ENCODE data around the gene CTIF. TPM values are rescaled to one million over a fixed set of nuclear protein-coding genes. Genes with fewer than 3 reads are reported as not detected.

The CTIF gene
- total RNA-seq, 1 donor: 65.9 TPM

DNA sequence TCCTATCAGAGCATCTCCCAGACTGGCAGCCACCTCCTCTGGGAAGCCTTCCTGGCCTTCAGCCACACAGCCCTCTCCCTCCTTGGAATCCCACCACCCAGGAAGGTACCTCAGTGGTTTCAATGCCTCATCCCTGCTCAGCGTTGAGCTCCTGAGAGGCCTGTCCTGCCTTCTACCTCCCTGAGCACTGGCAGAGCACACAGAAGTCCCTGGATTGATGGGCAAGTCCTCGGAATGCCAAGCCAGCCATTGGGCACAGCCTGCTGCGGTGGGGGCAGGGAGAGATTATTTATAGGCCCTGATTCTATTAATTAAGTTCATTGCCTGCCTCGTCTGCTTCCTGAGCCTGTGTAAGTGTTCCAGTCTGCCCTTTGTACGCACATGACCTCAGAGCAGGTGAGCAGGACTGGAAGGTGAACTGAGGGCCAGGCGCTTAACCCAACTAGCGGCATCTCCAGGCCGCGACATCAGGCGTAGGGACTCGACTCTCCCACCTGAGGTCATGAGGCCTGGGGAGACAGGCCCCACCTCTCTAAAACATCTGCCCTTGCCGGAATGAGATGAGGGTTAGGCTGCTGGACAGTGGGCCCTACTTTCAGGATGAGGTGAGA, 348.6 kb downstream of the CTIF start:
- Histone ChIP-seq H4K20me1 (ENCODE audit: insufficient read depth, low read length) (no peaks in the 10 kb centered on the region), H3K27me3 (ENCODE audit: insufficient read depth, low read length) (no peaks in the 10 kb centered on the region), H3K4me1 (ENCODE audit: insufficient read depth, low read length) (no peaks in the 10 kb centered on the region), H3K4me2 (ENCODE audit: insufficient read depth, low read length) (no peak overlapping the region), H2AFZ (ENCODE audit: low read length) (no peak overlapping the region), H3K27ac (ENCODE audit: low read depth, low read length) (no peak overlapping the region), H3K4me3 (ENCODE audit: insufficient read depth, low read length) (no peak overlapping the region), H3K79me2 (ENCODE audit: insufficient read depth, low read length) (no peaks in the 10 kb centered on the region), H3K36me3 (ENCODE audit: insufficient read depth, low read length) (no peaks in the 10 kb centered on the region), H3K9me3 (ENCODE audit: low read depth, low read length) (no peaks in the 10 kb centered on the region)
- TF ChIP-seq, protein P1, sequence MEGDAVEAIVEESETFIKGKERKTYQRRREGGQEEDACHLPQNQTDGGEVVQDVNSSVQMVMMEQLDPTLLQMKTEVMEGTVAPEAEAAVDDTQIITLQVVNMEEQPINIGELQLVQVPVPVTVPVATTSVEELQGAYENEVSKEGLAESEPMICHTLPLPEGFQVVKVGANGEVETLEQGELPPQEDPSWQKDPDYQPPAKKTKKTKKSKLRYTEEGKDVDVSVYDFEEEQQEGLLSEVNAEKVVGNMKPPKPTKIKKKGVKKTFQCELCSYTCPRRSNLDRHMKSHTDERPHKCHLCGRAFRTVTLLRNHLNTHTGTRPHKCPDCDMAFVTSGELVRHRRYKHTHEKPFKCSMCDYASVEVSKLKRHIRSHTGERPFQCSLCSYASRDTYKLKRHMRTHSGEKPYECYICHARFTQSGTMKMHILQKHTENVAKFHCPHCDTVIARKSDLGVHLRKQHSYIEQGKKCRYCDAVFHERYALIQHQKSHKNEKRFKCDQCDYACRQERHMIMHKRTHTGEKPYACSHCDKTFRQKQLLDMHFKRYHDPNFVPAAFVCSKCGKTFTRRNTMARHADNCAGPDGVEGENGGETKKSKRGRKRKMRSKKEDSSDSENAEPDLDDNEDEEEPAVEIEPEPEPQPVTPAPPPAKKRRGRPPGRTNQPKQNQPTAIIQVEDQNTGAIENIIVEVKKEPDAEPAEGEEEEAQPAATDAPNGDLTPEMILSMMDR (IDR thresholded peaks at IDR 0.05; ENCODE audit: extremely low read depth, low read depth, low read length): no peak
- no peak for DNase-seq (ENCODE audit: insufficient read length, low spot score, missing footprints)

DNA sequence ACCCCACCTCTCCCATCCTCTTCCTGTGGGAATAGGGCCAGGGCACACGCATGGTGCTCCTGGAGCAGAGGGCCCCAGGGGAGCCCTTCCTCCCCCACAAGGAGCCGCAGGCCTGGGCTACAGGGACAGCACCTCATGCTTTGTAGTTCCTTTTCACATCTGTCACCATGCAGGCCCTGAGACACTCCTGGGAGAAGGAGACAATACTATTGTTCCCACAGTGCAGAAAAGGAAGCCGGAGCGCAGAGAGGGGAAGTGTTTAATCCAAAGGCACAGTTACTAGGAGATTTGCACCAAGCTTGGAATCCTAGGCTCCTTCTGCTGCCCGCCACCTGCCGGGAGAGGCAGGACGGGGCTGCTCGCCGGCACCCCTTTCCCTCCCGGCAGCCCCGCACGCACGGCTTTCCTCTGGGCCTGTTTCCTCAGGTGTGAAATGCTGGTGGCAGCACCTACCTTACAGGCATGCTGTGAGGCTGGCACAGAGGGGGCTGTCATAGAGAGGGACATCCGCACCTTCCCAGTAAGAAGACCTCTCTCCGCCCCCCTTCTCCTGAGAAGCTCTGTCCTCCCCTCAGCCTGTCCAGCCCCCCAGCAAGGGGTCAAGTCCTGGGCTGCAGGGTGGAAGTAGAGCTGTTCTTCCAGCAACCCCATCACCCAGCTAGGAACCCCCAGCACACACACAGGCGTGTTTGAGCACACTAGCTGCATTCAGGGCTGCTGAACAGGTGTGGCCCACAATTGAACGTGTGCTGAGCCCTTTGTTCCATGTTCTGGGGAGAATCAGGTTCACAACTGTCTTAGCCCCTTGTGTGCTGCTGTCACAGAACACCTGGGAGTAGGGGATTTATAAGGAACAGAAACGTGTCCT, 349.3 kb downstream of the CTIF start:
- Histone ChIP-seq H3K4me1 (ENCODE audit: insufficient read depth, low read length) (no peaks in the 10 kb centered on the region), H3K9me3 (ENCODE audit: low read depth, low read length) (no peaks in the 10 kb centered on the region), H3K79me2 (ENCODE audit: insufficient read depth, low read length) (no peaks in the 10 kb centered on the region), H2AFZ (ENCODE audit: low read length) (no peak overlapping the region), H3K4me3 (ENCODE audit: insufficient read depth, low read length) (no peak overlapping the region), H3K36me3 (ENCODE audit: insufficient read depth, low read length) (no peaks in the 10 kb centered on the region), H3K27ac (ENCODE audit: low read depth, low read length) (no peak overlapping the region), H3K4me2 (ENCODE audit: insufficient read depth, low read length) (no peak overlapping the region), H4K20me1 (ENCODE audit: insufficient read depth, low read length) (no peaks in the 10 kb centered on the region), H3K27me3 (ENCODE audit: insufficient read depth, low read length) (no peaks in the 10 kb centered on the region)
- peak; percentile 55 for DNase-seq (ENCODE audit: insufficient read length, low spot score, missing footprints)
- TF ChIP-seq, protein P1 (IDR thresholded peaks at IDR 0.05; ENCODE audit: extremely low read depth, low read depth, low read length): no peak

- H3K4me1 ChIP-seq (ENCODE audit: insufficient read depth, low read length): no peaks in the 10 kb centered on the region
- H3K79me2 ChIP-seq (ENCODE audit: insufficient read depth, low read length): no peaks in the 10 kb centered on the region
- DNase-seq (ENCODE audit: insufficient read length, low spot score, missing footprints): peak; percentile 47
- no peaks in the 10 kb centered on the region for H3K9me3 ChIP-seq (ENCODE audit: low read depth, low read length)
- H3K27ac ChIP-seq (ENCODE audit: low read depth, low read length): no peak overlapping the region
- H3K36me3 ChIP-seq (ENCODE audit: insufficient read depth, low read length): no peaks in the 10 kb centered on the region
- H2AFZ ChIP-seq (ENCODE audit: low read length): no peak overlapping the region
- H4K20me1 ChIP-seq (ENCODE audit: insufficient read depth, low read length): no peaks in the 10 kb centered on the region
- H3K27me3 ChIP-seq (ENCODE audit: insufficient read depth, low read length): no peaks in the 10 kb centered on the region
- no peak overlapping the region for H3K4me3 ChIP-seq (ENCODE audit: insufficient read depth, low read length)
- H3K4me2 ChIP-seq (ENCODE audit: insufficient read depth, low read length): no peak overlapping the region
- TF ChIP-seq, protein P1 (IDR thresholded peaks at IDR 0.05; ENCODE audit: extremely low read depth, low read depth, low read length): no peak
These were observed 349.9 kb downstream of the CTIF start for GRCh38 chr18:48888773-48889080.
